GM12878 (cell line): ENCODE results near the gene LARGE1. TPM values are rescaled to one million over a fixed set of nuclear protein-coding genes. Genes with fewer than 3 reads are reported as not detected.

Source experiments
- ATAC-seq: fragments of 200-7000 bp; cut with Tn5 transposase; 3 replicates; pipeline ENCODE4 v1.9.1; 2020; ENCODE audit warnings: mild to moderate bottlenecking, moderate library complexity
- BruUV-seq: library from RNA; stranded (reverse); fragments of 400-500 nt; replicated peaks from 2 replicates; lab custom pipeline; 2021; lab: Mats Ljungman, UMichigan
- CTCF ChIA-PET: fragments of 300-600 bp; sonication (Branson Sonifier 250); formaldehyde crosslinking; extraction: SDS; loops from one replicate; lab custom pipeline; 2021; ENCODE audit warnings: inconsistent platforms; lab: Yijun Ruan, JAX
- POLR2A ChIA-PET: fragments of 350-600 bp; formaldehyde crosslinking; extraction: SDS; loops from one replicate; lab custom pipeline; 2021; ENCODE audit warnings: inconsistent platforms; lab: Charles Lee
- RAD21 ChIA-PET: fragments of 300-600 bp; sonication (Branson Sonifier 250); formaldehyde crosslinking; loops from one replicate; lab custom pipeline; 2023; ENCODE audit warnings: antibody characterized with exemption; ENCODE audit not compliant: unreplicated experiment; lab: Charles Lee
- SMC1A ChIA-PET: fragments of 300-600 bp; sonication (Branson Sonifier 250); formaldehyde crosslinking; loops from one replicate; lab custom pipeline; 2023; ENCODE audit not compliant: unreplicated experiment, uncharacterized antibody; lab: Charles Lee
- DNase-seq: peaks from one replicate; pipeline ENCODE4 v3.0.0-alpha.2; 2011; ENCODE audit warnings: low read depth, low spot score
- FAIRE-seq: peaks from 3 replicates; lab custom pipeline; 2011; peaks lifted over from hg19 to GRCh38; lab: Jason Lieb, UNC
- H2AFZ ChIP-seq: 2 replicates; pipeline ENCODE4 v1.6.0; 2011; ENCODE audit warnings: low read depth, low read length, control low read depth; ENCODE audit not compliant: control insufficient read depth
- H3K27ac ChIP-seq: 2 replicates; pipeline ENCODE4 v1.5.1; 2011; ENCODE audit warnings: control low read depth; ENCODE audit not compliant: control insufficient read depth, insufficient read depth
- H3K27me3 ChIP-seq, 2 experiments: replicated peaks in 1 of 2; 2 replicates each; pipeline versions ENCODE4 v1.6.0 to v1.6.1; 2011; ENCODE audit warnings: low read length in 1 of 2; ENCODE audit not compliant: control insufficient read depth in 2 of 2, insufficient read depth in 2 of 2
- H3K36me3 ChIP-seq, 2 experiments: 2 replicates each; pipeline ENCODE4 v1.5.1; 2011; ENCODE audit warnings: low read length in 1 of 2; ENCODE audit not compliant: control insufficient read depth in 2 of 2, insufficient read depth in 2 of 2
- H3K4me1 ChIP-seq: 2 replicates; pipeline ENCODE4 v1.6.1; 2011; ENCODE audit warnings: mild to moderate bottlenecking, low read length, moderate library complexity, mixed read lengths; ENCODE audit not compliant: control insufficient read depth, insufficient read depth
- H3K4me2 ChIP-seq: 2 replicates; pipeline ENCODE4 v1.6.0; 2011; ENCODE audit warnings: control low read depth; ENCODE audit not compliant: control insufficient read depth, insufficient read depth
- H3K4me3 ChIP-seq: fragments of 200-600 bp; sonication (generic); 2 replicates; pipeline ENCODE4 v1.5.1; 2016
- H3K79me2 ChIP-seq: 2 replicates; pipeline ENCODE4 v1.6.0; 2011; ENCODE audit warnings: low read length; ENCODE audit not compliant: control insufficient read depth, insufficient read depth
- H3K9ac ChIP-seq: 2 replicates; pipeline ENCODE4 v1.8.0; 2011; ENCODE audit warnings: low read length, control low read depth, mixed read lengths; ENCODE audit not compliant: control insufficient read depth, insufficient read depth
- H3K9me3 ChIP-seq: replicated peaks from 3 replicates; pipeline ENCODE4 v1.5.1; 2011; ENCODE audit warnings: mild to moderate bottlenecking, low read length; ENCODE audit not compliant: control insufficient read depth, insufficient read depth
- H4K20me1 ChIP-seq: 2 replicates; pipeline ENCODE4 v1.6.0; 2011; ENCODE audit not compliant: control insufficient read depth, insufficient read depth
- BHLHE40 ChIP-seq, 2 experiments: fragments of 450-650 bp in 1 of 2; IDR thresholded peaks; 2 replicates each; pipeline ENCODE4 v1.6.1; 2011 to 2017; ENCODE audit warnings: low read depth in 2 of 2, borderline replicate concordance in 1 of 2, improper control_type of control experiment in 1 of 2, low read length in 1 of 2, mild to moderate bottlenecking in 1 of 2
- CHD2 ChIP-seq: IDR thresholded peaks from 2 replicates; pipeline ENCODE4 v1.6.1; 2011; ENCODE audit warnings: low read depth, low read length, improper control_type of control experiment, borderline replicate concordance
- ELK1 ChIP-seq: IDR thresholded peaks from 2 replicates; pipeline ENCODE4 v1.6.1; 2012; ENCODE audit warnings: low read depth, low read length, improper control_type of control experiment
- EZH2 ChIP-seq: IDR thresholded peaks from 2 replicates; pipeline ENCODE4 v1.6.1; 2012; ENCODE audit warnings: low read depth, mild to moderate bottlenecking, control low read depth, inconsistent platforms, low read length, borderline replicate concordance; ENCODE audit not compliant: control insufficient read depth
- HCFC1 ChIP-seq: fragments of 150-350 bp; IDR thresholded peaks from 2 replicates; pipeline ENCODE4 v1.6.1; 2014; ENCODE audit warnings: low read length
- IRF5 ChIP-seq: fragments of 450-650 bp; IDR thresholded peaks from 2 replicates; pipeline ENCODE4 v1.6.1; 2017; ENCODE audit warnings: borderline replicate concordance
- SKIL ChIP-seq: fragments of 450-650 bp; IDR thresholded peaks from 2 replicates; pipeline ENCODE4 v1.6.1; 2017; ENCODE audit warnings: mild to moderate bottlenecking, low read depth, inconsistent platforms; ENCODE audit not compliant: poor library complexity, severe bottlenecking
- SMARCA5 ChIP-seq: fragments of 450-650 bp; IDR thresholded peaks from 2 replicates; pipeline ENCODE4 v1.6.1; 2017; ENCODE audit warnings: mild to moderate bottlenecking
- TCF3 ChIP-seq: IDR thresholded peaks from 2 replicates; pipeline ENCODE4 v1.6.1; 2012; ENCODE audit warnings: low read depth, mild to moderate bottlenecking, low read length, borderline replicate concordance; ENCODE audit not compliant: insufficient read depth
- USF2 ChIP-seq: IDR thresholded peaks from 2 replicates; pipeline ENCODE4 v1.6.1; 2011; ENCODE audit warnings: low read depth, low read length, improper control_type of control experiment, borderline replicate concordance
- YBX1 ChIP-seq: fragments of 450-650 bp; IDR thresholded peaks from 2 replicates; pipeline ENCODE4 v1.6.1; 2016; ENCODE audit warnings: antibody characterized with exemption
- ZBED1 ChIP-seq: IDR thresholded peaks from 2 replicates; pipeline ENCODE4 v1.6.1; 2016; ENCODE audit warnings: borderline replicate concordance
- ZSCAN29 ChIP-seq: fragments of 450-650 bp; IDR thresholded peaks from 2 replicates; pipeline ENCODE4 v1.6.1; 2017; ENCODE audit warnings: mild to moderate bottlenecking, moderate library complexity
- WGBS: methylation state at CpG from one replicate; pipeline ENCODE4 v1.1.6; 2016; ENCODE audit warnings: low lambda C conversion rate; ENCODE audit not compliant: insufficient replicate concordance, insufficient coverage; ENCODE audit errors: missing lambda C conversion rate; 5-methylcytosine and 5-hydroxymethylcytosine counted together
- in situ Hi-C: fragments of 300-500 bp; cut with MboI; formaldehyde crosslinking; loops from 9 replicates; pipeline ENCODE4 v1.14.3; 2018; ENCODE audit warnings: mixed read lengths
- intact Hi-C: fragments of 100-400 bp; cut with micrococcal nuclease; formaldehyde crosslinking; loops from one replicate; pipeline ENCODE4 v1.14.2; 2022; ENCODE audit not compliant: unreplicated experiment
- polyA plus RNA-seq, 11 experiments: library from polyadenylated mRNA; depleted of rRNA in 4 of 11; unstranded in 6 of 11; stranded (reverse) in 5 of 11; fragments of >200 nt; fragmentation: Nextera tagmentation in 4 of 11; fragmentation: Illumina TruSeq in 1 of 11; extraction: Ambion mirVana in 4 of 11; extraction: Trizol in 1 of 11; gene quantifications; 1 replicate in 1 of 11; 2 replicates in 10 of 11; pipeline versions ENCODE4 v1.2.1 to v1.2.3, GENCODE V29; 2011 to 2016; ENCODE audit warnings: inconsistent platforms in 2 of 11, missing spikeins in 2 of 11, low read depth in 1 of 11
- total RNA-seq, 4 experiments: library from RNA; depleted of rRNA in 3 of 4; stranded (reverse); fragments of >200 nt in 3 of 4; fragmentation: Illumina TruSeq in 1 of 4; extraction: Trizol in 1 of 4; gene quantifications; 2 replicates each; pipeline versions ENCODE4 v1.2.1 to v1.2.3, GENCODE V29; 2013 to 2021

The LARGE1 gene
- total and polyA plus RNA-seq, 10 of the 15 experiments (the other 5 are each of a cell fraction or from before 2014, with no cell fraction given) = 3.2 to 41.4 (median 17.3) TPM

GRCh38 chr22:33526434-33527107 is 393.7 kb downstream of the LARGE1 start:
- Histone ChIP-seq H3K4me3 (no peak overlapping the region), H3K4me1 (peaks cover 16% of the 10 kb centered on the region), H3K79me2 (no peaks in the 10 kb centered on the region), H3K27ac (no peak overlapping the region), H3K27me3 (no peaks in the 10 kb centered on the region), H3K9me3 (no peaks in the 10 kb centered on the region; the same call in 2 of the 3 replicates), H3K9ac (no peak overlapping the region), H3K36me3 (no peaks in the 10 kb centered on the region), H4K20me1 (no peaks in the 10 kb centered on the region), H3K4me2 (no peak overlapping the region), H2AFZ (no peak overlapping the region)
- TF ChIP-seq SMARCA5 (no peak), YBX1 (no peak), IRF5 (no peak), ZSCAN29 (no peak), BHLHE40 (IDR thresholded peaks at IDR 0.05; ENCODE audit: borderline replicate concordance in 1 of 2, low read depth in 2 of 2, low read length in 1 of 2) (no peak), EZH2 (no peak), TCF3 (no peak), SKIL (no peak), ELK1 (no peak), USF2 (no peak), ZBED1 (no peak), CHD2 (no peak), HCFC1 (no peak)
- SMC1A ChIA-PET = no interaction called here
- CTCF ChIA-PET = interaction anchor here (0.5 to 0.8 kb wide), 2 partner anchors 9 to 167 kb away, joined by 3 read pairs; no protein-coding TSS in a partner anchor
- 96% methylated on average over 12 of the region's 12 CpGs for WGBS
- no TSS peak for BruUV-seq
- DNase-seq (no peak), FAIRE-seq (no peak), ATAC-seq (no peak)
- RAD21 ChIA-PET = no interaction called here
- in situ Hi-C loops = no loop called here
- POLR2A ChIA-PET = no interaction called here
- intact Hi-C loops = no loop called here
